PC-3 (cell line): ENCODE data around the gene HRH4. TPM values are rescaled to one million over a fixed set of nuclear protein-coding genes. Genes with fewer than 3 reads are reported as not detected.

ENCODE experiments used
- ATAC-seq: fragments of 200-7000 bp; cut with Tn5 transposase; 2 replicates; pipeline ENCODE4 v1.9.1; 2020; ENCODE audit warnings: mild to moderate bottlenecking, moderate library complexity
- BruUV-seq: library from RNA; stranded (reverse); fragments of 400-500 nt; replicated peaks from 2 replicates; lab custom pipeline; 2021; lab: Mats Ljungman, UMichigan
- CTCF ChIA-PET: fragments of 300-600 bp; sonication (Branson Sonifier 250); formaldehyde crosslinking; loops from one replicate; lab custom pipeline; 2022; ENCODE audit warnings: antibody characterized with exemption; lab: Charles Lee
- POLR2A ChIA-PET: fragments of 300-600 bp; sonication (Branson Sonifier 250); formaldehyde crosslinking; loops from one replicate; lab custom pipeline; 2022; ENCODE audit warnings: antibody characterized with exemption; ENCODE audit not compliant: unreplicated experiment; lab: Charles Lee
- DNase-seq: peaks from one replicate; pipeline ENCODE4 v3.0.0-alpha.2; 2015
- H2AFZ ChIP-seq: fragments of 300-600 bp; sonication (generic); 2 replicates; pipeline ENCODE4 v1.6.0; 2016; ENCODE audit warnings: antibody characterized with exemption, low read length
- H3F3A ChIP-seq: fragments of 300-600 bp; sonication (generic); one replicate; pipeline ENCODE4 v1.6.0; 2017; ENCODE audit warnings: antibody characterized with exemption, low read length, control low read depth, mild to moderate bottlenecking; ENCODE audit not compliant: unreplicated experiment
- H3K27ac ChIP-seq: fragments of 300-600 bp; sonication (generic); 2 replicates; pipeline ENCODE4 v1.5.1; 2016; ENCODE audit warnings: mild to moderate bottlenecking, low read length
- H3K27me3 ChIP-seq: fragments of 300-600 bp; sonication (generic); 2 replicates; pipeline ENCODE4 v1.6.1; 2016; ENCODE audit warnings: low read length, mixed read lengths
- H3K36me3 ChIP-seq: fragments of 300-600 bp; sonication (generic); 2 replicates; pipeline ENCODE4 v1.6.1; 2016; ENCODE audit warnings: low read depth, mixed run types, low read length, mixed read lengths
- H3K4me1 ChIP-seq: fragments of 300-600 bp; sonication (generic); 2 replicates; pipeline ENCODE4 v1.5.1; 2016; ENCODE audit warnings: low read length; ENCODE audit not compliant: insufficient read depth
- H3K4me2 ChIP-seq: fragments of 300-600 bp; sonication (generic); 2 replicates; pipeline ENCODE4 v1.6.0; 2016; ENCODE audit warnings: low read length
- H3K4me3 ChIP-seq: fragments of 300-600 bp; sonication (generic); 2 replicates; pipeline ENCODE4 v1.5.1; 2016; ENCODE audit warnings: mild to moderate bottlenecking, low read length, mixed read lengths
- H3K79me2 ChIP-seq: fragments of 300-600 bp; sonication (generic); 2 replicates; pipeline ENCODE4 v1.6.1; 2017; ENCODE audit warnings: low read length, mixed read lengths
- H3K9ac ChIP-seq: fragments of 300-600 bp; sonication (generic); 2 replicates; pipeline ENCODE4 v1.6.0; 2016; ENCODE audit warnings: mild to moderate bottlenecking, low read length
- H3K9me2 ChIP-seq: fragments of 300-600 bp; sonication (generic); replicated peaks from 2 replicates; pipeline ENCODE4 v1.6.1; 2016; ENCODE audit warnings: mixed run types, low read length, mixed read lengths
- H3K9me3 ChIP-seq: fragments of 300-600 bp; sonication (generic); 2 replicates; pipeline ENCODE4 v1.6.1; 2016; ENCODE audit warnings: low read length, mixed read lengths
- H4K20me1 ChIP-seq: fragments of 300-600 bp; sonication (generic); 2 replicates; pipeline ENCODE4 v1.6.1; 2016; ENCODE audit warnings: low read length, mixed read lengths
- CTCF ChIP-seq: fragments of 300-600 bp; sonication (generic); conservative IDR thresholded peaks from 2 replicates; pipeline ENCODE4 v1.5.1; 2017; ENCODE audit warnings: antibody characterized with exemption, low read depth, mild to moderate bottlenecking, low read length
- EZH2 ChIP-seq: fragments of 300-600 bp; sonication (generic); IDR thresholded peaks from one replicate; pipeline ENCODE4 v1.6.1; 2017; ENCODE audit warnings: antibody characterized with exemption, mild to moderate bottlenecking, low read length; ENCODE audit not compliant: unreplicated experiment
- EZH2phosphoT487 ChIP-seq: fragments of 300-600 bp; sonication (generic); IDR thresholded peaks from 2 replicates; pipeline ENCODE4 v1.6.1; 2018; ENCODE audit warnings: mild to moderate bottlenecking, antibody characterized with exemption, low read length, borderline replicate concordance
- intact Hi-C: fragments of 100-400 bp; cut with micrococcal nuclease; formaldehyde crosslinking; loops from 2 replicates; pipeline ENCODE4 v1.9.0; 2023
- total RNA-seq: library from RNA; depleted of rRNA; stranded (reverse); fragments of >200 nt; gene quantifications from 2 replicates; pipeline ENCODE4 v1.2.3, GENCODE V29; 2014

The HRH4 gene
- total RNA-seq, 1 experiment from 2014 or later, result not detected

GRCh38 chr18:24470022-24470618 lies 9.7 kb downstream of the HRH4 start:
- no peak overlapping the region for H3K4me3 ChIP-seq
- H3K9me2 ChIP-seq, result no peaks in the 10 kb centered on the region
- no peak overlapping the region for H3K4me2 ChIP-seq
- H3K9ac ChIP-seq, result no peak overlapping the region
- no peaks in the 10 kb centered on the region for H3F3A ChIP-seq
- ChIA-PET CTCF (no interaction called here), POLR2A (no interaction called here)
- no peaks in the 10 kb centered on the region for H3K79me2 ChIP-seq
- no peak for ATAC-seq
- H3K27ac ChIP-seq, result no peak overlapping the region
- no TSS peak for BruUV-seq
- H3K4me1 ChIP-seq, result no peaks in the 10 kb centered on the region
- no peak for DNase-seq
- no peaks in the 10 kb centered on the region for H4K20me1 ChIP-seq
- intact Hi-C loops, result no loop called here
- H2AFZ ChIP-seq, result no peak overlapping the region
- no peaks in the 10 kb centered on the region for H3K27me3 ChIP-seq
- no peaks in the 10 kb centered on the region for H3K36me3 ChIP-seq
- H3K9me3 ChIP-seq, result no peaks in the 10 kb centered on the region
- TF ChIP-seq CTCF (no peak), EZH2phosphoT487 (no peak)

- DNase-seq (no peak), ATAC-seq (no peak)
- no peaks in the 10 kb centered on the region for H4K20me1 ChIP-seq
- H3K36me3 ChIP-seq, result no peaks in the 10 kb centered on the region
- H2AFZ ChIP-seq, result no peak overlapping the region
- CTCF ChIA-PET, result no interaction called here
- H3K4me3 ChIP-seq, result no peak overlapping the region
- no peaks in the 10 kb centered on the region for H3K4me1 ChIP-seq
- no TSS peak for BruUV-seq
- H3K27me3 ChIP-seq, result no peaks in the 10 kb centered on the region
- H3K27ac ChIP-seq, result no peak overlapping the region
- POLR2A ChIA-PET, result no interaction called here
- no peaks in the 10 kb centered on the region for H3K9me2 ChIP-seq
- intact Hi-C loops, result no loop called here
- no peak for TF ChIP-seq EZH2phosphoT487
- TF ChIP-seq CTCF, result no peak
- TF ChIP-seq EZH2, result no peak
- no peaks in the 10 kb centered on the region for H3K9me3 ChIP-seq
- H3K79me2 ChIP-seq, result no peaks in the 10 kb centered on the region
- H3F3A ChIP-seq, result no peaks in the 10 kb centered on the region
- H3K4me2 ChIP-seq, result no peak overlapping the region
- H3K9ac ChIP-seq, result no peak overlapping the region
These were observed 10.4 kb downstream of the HRH4 start for GRCh38 chr18:24470805-24471204.

- no peaks in the 10 kb centered on the region for H3K36me3 ChIP-seq
- H3K4me1 ChIP-seq, result no peaks in the 10 kb centered on the region
- no peaks in the 10 kb centered on the region for H4K20me1 ChIP-seq
- H3K9me3 ChIP-seq, result no peaks in the 10 kb centered on the region
- H3K4me3 ChIP-seq, result no peak overlapping the region
- H3K79me2 ChIP-seq, result no peaks in the 10 kb centered on the region
- H2AFZ ChIP-seq, result no peak overlapping the region
- TF ChIP-seq CTCF (no peak), EZH2phosphoT487 (no peak), EZH2 (no peak)
- ATAC-seq (no peak), DNase-seq (no peak)
- intact Hi-C loops, result no loop called here
- ChIA-PET POLR2A (no interaction called here), CTCF (no interaction called here)
- no peak overlapping the region for H3K9ac ChIP-seq
- H3K4me2 ChIP-seq, result no peak overlapping the region
- no peak overlapping the region for H3K27ac ChIP-seq
- no peaks in the 10 kb centered on the region for H3F3A ChIP-seq
- no peaks in the 10 kb centered on the region for H3K9me2 ChIP-seq
- BruUV-seq, result no TSS peak
- peaks cover 12% of the 10 kb centered on the region; the same call in 1 of the 2 replicates for H3K27me3 ChIP-seq
These were observed 12.2 kb downstream of the HRH4 start for GRCh38 chr18:24472591-24472990.
